ENCODE data around the gene SPOP.
"Not testable (repeated sequence)": the region's sequence is repeated elsewhere in the genome, so short reads cannot be mapped to it uniquely, and the experiment has no call there.

Gene SPOP

DNA sequence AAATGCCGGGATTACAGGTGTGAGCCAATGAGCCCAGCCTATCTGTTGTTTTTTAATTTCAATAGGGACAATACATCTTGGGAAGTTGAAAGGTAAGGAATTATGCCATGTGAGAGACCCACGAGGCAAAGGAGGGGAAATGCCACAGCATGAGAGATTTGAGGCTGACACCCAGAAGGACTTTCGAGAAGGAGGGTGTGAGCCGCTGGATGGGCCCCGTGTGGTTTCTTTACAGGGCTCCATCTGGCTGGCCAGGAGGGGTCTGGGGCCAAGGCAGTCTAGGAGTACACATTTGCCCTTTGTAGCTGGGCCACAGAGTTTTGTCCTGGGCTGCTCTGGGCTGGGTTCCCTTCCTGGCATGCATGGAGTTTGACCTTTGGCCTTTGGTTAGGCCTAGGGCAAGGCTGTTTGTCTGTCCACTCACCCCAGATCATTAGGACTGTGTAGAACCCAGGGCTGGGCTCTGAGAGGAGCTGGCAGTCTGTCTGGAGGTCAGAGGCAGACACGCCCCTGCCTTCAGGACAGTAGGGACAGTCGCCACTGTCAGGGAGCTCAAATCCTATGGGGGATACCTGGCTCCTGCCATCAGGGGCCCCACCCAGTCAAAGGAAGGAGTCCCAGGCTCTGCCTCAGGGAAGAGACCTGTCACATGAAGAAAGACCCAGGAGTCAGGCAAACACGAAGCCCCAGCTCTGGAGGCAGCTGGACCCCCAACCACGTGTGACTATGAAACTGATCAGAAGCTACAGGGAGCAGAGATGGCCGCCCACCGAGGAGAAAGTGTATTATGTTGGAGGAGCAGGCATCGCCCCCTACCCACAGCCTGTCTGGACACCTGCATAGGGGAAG, 126.5 kb downstream of the SPOP start:
- DNase-seq (ENCODE audit: low read depth, low spot score), result no peak

DNA sequence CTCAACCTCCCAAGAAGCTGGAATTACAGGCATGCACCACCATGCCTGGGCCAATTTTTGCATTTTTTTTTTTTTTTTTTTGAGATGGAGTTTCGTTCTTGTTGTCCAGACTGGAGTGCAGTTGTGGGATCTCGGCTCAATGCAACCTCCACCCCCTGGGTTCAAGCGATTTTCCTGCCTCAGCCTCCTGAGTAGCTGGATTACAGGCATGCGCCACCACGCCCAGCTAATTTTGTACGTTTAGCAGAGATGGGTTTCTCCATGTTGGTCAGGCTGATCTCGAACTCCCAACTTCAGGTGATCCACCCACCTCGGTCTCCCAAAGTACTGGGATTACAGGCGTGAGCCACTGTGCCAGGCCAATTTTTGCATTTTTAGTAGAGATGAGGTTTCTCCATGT, 127.1 kb downstream of the SPOP start:
- DNase-seq (ENCODE audit: low read depth, low spot score), result not testable (repeated sequence)

DNA sequence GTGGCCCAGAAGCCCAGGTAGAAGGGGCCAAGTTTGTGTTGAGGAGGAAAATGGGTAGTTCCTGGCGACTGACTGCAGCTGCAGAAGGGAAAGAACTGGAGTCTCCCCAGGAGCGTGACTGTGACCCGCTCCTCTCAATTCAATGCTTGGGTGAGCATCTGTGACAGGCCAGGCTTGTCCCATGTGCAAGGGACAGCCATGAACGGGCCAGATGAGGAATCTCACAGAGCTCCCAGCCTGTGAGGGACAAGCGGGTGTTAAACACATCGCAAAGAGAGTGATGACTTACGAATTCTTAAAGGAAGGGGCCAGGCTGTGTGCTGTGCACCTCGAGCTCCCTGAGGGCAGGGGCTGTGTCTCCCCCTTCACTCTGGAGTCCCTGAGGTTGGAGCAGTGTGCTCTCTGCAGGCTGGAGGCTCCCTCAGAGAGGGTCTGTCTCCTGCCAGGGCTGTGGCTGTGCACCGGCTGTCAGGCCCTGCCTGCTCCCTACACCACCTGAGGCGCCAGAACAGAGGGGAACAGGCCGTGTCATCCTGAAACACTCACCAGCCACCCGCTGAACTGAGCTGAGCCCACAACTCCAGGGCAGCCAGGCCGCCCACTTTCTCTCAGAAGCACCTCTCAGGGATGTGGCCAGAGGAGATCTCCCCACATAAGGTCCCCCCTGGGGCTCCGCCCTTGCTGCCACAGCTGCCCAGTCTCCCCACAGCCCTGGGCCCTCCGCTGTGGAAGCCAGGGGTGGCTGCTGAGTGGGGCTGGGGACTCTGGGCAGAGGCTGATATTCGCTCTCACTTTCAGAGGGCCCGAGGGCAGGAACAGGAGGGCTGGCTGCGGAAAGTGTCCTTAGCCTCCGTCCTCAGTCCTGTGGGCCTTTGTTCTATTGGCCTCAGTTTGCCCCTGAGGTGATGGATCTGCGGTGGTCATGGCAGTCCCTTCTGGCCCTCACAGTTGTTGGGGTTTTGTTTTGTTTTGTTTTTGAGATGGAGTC, 127.9 kb downstream of the SPOP start:
- DNase-seq (ENCODE audit: low read depth, low spot score), result no peak

DNA sequence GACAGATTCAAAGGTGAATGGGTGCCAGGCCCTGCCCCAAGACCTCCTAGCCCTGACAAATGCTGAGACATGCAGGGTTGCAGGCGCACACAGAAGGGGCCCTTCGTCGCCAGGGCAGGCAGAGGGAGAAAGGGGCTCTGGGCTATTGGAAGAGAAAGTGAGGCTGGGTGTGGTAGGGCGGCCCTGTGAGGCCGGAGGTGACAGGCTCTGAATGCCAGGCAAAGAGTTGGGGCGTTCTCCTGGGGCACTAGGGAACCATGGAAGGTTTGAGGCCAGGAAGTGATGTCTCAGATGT, 128.6 kb downstream of the SPOP start:
- DNase-seq (ENCODE audit: low read depth, low spot score), result no peak

Data from activated CD4-positive, CD25-positive, alpha-beta regulatory T cell treated with anti-CD3 and anti-CD28 coated beads, Interleukin-2, amount 50 U/mL, for 16 hours (primary cell).